OCI-M1 (cell line): ENCODE measurements around the gene PRRX1.

Source experiments
- DNase-seq: peaks from one replicate; lab custom pipeline; 2025; lab: John Stamatoyannopoulos, UW

Gene PRRX1

DNA sequence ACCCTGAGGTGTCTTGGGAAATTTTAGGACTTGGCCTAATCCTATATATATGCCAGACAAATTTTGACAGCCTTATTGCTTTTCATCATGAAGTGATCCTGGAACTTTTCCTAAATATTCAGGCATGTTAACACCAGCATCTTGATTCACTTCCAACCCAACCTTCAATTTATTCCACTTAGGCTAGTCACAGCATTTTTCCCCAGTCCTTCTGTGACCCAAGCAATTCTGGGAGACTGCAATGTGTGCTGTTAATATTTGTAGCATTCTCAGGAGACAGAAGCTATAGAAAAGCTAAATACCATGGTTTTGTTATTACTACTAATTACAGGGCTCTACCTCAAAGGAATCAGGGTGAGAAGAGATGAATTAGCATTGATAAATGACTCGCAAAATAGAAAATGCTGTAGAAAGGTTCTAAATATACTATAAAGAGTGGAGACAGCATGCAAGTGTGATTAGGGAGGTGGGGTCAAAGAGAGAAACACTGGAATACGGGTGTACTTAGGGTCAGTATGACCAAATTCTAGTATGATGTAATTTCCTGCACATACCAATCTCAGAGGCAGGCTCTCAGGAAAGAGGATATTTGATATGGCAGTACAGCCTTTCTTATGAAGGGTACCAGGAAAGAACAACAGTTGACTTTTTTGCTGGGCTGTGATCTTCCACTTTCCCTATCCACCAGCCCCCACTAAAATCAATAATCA lies 29.1 kb downstream of the PRRX1 start:
- DNase-seq: peak; percentile 71

DNA sequence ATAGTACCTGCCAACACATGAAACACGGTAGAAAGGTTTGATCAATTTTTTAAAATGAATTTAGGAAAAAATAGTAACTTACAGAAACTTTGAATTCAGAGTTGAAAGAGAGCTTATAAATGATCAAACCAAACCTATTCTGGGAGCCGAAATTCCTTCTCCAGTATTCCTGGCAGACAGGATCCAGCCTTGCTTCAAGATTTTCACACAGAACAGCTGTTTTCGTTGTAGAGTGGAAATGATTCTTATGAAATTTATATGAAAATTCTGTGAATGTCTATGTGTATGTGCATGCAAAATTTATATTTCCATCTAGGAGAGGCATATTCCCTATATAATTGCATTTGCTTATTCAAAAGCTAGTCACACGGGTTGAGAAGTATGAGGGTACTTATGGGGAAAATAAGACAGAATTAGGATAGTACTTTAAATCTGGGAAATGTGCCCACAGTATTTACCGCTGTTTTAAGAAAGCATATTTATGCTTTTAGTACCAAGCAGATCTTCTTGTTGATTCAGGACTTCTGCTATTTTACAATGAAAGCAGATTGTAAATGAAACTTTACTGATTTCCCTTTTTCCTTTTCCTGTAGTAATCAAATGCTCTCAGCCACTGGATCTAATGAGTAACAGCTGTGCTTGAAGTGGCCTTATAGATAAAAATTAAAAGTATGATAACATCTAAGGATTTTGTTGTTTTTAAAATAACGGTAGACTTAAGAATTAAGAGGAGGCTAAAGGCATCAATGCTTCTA lies 30.4 kb downstream of the PRRX1 start:
- DNase-seq: peak; percentile 21

DNA sequence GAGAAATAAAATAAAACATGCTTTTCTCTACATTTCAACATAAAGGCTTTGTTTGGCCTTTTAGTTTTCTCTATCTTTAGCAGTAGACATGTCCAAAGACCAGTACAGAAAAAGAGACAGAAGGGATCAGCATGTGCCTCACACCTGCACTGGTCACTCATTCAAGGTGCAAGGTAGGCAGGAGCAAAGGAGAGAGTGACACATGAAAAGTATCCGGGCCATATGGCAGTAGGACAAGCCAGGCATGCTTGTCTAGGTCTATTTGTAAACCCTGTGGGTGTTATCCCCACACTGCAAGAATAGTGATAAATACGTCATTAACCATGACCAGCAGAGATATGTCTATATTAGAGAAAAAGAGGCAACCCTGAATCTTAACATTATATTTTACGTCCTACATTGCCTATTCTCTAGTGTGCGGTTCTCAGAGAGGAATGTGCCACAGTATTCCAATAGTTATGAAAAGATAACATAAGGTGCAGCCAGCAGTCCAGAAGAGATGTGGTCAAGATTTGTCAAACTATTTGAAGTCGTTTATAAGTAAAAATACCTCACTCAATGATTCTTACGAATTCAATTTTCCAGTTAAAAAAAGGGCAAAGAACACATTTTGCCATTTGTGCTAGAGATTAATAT lies 32.1 kb downstream of the PRRX1 start:
- no peak for DNase-seq

DNA sequence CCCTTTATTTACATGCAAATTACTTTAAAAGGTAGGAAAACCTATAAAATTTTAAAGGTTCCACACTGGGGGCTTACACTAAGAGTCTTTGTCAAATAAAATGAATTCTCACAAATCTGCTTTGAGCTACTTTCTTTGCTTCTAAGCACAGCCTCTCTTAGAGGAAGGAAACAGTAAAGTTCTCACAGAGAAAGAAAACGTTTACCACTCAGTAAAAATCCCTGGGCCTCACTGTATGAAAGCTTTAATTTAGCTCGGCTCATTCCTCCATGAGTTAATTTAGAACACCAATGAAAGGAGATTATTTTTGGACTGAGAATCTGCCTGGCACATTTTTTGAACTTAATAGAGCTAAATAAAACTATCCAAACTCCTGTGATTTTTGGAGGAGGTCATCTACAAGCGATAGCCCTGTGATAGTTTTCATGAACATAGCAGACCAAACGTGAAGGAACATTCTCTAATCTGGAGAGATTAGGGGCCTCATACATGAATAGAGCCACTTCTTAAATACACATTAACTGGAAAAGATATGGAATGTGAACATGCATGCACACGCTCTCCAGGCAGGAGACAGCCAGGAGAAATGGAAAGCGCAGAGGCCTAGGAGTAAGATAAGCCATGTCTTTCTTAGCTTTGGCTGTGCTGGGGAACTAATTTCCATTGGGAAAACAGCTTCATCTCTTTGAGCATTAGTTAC lies 32.8 kb downstream of the PRRX1 start:
- DNase-seq: no peak

DNA sequence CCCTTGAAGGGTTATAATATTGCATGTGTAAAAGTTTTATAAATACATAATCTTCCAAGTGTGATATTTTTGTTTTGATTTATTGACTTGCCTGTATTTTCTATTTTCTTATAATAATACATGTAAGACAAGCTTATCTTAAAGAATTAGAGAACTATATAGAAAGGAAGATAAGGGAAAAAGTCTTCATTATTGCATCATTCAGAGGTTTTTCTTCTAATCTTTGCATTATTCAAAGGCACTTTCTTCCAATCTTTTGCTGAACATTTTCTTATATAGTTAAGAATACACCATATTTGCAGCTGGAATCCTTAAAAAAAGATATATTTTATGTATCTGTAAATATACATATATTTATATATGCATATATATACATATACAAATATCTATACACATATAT lies 33.4 kb downstream of the PRRX1 start:
- peak; percentile 57 for DNase-seq

DNA sequence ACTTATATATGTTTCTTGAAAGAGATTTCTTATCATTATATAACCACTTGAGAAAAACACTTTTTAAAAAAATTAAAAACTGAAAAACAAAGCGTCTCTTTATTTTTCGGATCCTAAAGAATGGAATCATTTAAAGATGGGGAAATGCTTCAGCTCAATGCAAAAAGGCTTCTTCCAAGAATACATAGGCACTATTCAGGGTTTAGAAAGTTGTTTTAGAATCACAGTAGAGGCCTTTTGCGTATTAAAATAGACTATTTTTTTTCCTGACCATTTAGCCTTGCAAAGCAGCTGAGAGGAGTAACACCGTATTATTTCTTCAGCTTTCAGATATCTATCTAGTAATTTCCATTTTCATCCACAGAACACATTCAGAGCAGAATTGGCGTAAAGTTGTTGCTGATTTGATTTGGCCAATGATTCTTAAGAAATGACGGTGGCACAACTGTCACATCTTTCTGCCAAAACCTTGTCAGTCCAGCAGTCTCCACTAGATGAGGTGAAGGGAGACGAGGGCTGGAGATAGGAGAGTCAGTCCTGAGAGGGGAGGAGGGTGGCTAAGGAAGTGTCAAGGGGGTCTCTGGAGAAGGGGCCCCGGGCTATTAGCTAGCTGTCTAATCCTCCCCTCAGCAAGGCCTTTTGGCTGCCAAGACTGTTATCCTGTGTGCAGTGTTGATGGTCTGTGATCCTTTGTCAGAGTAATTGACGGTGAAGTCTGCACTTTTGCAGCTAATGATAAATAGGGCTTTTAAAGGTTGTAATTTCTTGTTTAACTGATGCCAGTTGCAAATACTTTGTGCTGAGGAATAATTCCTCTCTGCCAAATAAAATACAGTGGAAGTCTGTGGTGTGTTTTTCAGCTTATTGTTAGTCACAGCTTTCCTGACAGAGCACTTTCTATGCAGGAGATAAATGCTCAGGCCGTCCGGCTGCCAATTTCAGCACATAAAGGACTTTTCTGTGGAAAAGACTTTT lies 34.7 kb downstream of the PRRX1 start:
- no peak for DNase-seq

DNA sequence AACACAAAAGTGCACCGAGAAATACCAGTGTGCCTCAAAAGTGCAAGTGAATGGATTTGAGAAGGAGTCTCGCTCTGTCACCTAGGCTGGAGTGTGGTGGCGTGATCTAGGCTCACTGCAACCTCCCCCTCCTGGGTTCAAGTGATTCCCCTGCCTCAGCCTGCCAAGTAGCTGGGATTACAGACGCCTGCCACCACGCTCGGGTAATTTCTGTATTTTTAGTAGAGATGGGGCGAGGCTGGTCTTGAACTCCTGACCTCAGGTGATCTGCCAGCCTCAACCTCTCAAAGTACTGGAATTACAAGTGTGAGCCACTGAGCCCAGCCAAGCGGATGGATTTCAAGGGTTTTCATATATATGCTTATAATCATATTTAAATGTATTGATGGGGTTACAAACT lies 35.8 kb downstream of the PRRX1 start:
- no peak for DNase-seq

DNA sequence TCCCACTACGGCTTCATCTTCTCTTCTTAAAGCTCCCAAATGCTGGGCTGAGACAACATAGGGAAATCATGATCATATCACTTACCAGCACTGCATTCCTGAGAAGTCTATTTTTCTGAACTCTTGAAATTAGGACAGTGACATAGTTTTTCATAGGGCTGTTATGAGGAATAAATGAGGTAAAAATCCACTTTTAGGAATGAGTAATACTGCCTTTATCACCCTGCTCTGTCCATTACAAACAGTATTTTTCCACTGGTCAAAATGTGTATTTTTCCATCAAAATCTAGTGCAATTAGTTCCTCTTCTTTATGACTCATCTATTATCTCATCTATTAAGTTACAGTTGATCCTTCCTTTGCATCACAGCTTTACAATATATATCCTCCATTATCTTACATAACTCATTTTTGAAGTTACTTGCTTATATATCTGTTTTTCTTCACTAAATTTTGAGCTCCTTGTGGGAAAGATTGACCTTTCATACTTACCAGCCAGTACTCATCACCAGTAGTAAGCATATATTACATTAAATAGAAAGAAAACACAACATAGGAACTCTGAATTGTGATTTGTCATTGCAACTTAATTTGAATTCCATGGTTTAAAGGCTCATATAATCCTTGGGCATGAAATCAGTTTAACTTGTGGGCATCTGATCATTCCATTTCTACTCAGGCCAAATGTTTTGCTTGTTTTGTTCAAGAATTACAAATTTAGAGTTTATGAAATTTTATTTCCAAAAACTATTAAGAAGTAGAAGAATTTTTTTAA lies 37.1 kb downstream of the PRRX1 start:
- DNase-seq: no peak

DNA sequence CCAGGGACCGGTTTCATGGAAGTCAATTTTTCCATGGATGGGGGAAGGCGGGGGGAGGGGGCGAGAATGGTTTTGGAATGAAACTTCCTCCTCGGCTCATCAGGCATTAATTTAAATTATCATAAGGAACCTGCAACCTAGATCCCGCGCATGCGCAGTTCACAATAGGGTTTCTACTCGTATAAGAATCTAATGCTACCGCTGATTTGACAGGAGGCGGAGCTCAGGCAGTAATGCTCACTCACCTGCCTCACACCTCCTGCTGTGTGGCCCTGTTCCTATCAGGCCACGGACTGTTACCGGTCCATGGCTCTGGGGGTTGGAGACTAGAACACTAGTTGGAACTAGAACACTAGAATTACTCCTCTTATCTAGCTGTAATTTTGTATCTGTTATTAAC lies 38.0 kb downstream of the PRRX1 start:
- DNase-seq: no peak

DNA sequence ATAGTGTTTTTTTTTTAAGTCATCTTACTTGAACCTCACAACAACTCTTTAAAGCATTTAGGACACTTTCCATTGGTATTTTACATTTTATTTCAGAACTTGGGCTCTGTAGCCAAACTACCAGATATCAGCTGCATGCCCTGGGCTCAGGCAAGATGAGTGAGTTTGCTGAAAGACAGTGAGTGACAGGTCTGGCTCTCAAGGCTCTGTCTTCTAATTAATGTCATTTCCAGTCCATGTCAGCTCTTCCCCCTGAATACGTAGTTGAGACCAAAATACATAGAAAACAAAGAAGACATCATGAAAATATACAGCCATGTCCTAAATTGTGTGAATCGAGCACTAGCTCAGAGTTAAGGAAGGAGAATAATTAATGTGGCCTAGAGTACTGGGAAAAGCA lies 39.7 kb downstream of the PRRX1 start:
- no peak for DNase-seq

DNA sequence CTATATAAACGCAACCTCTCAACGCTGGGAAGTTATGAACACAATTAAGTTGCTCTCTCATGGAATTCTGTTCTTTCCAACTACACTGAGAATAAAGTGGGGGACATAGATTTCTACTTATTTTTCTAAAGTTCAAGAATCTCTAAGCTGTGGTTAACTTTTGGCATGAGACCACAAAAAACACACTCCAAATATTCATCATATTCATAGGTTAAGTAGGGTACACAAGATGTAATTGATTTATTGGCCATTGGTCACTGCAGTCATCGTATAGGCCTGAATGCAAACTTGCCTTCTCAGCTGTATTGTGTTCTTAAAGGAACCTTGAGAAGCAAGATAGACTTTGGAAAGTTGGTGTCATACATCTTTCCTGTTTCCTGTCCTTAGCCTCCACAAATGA lies 40.3 kb downstream of the PRRX1 start:
- no peak for DNase-seq

DNA sequence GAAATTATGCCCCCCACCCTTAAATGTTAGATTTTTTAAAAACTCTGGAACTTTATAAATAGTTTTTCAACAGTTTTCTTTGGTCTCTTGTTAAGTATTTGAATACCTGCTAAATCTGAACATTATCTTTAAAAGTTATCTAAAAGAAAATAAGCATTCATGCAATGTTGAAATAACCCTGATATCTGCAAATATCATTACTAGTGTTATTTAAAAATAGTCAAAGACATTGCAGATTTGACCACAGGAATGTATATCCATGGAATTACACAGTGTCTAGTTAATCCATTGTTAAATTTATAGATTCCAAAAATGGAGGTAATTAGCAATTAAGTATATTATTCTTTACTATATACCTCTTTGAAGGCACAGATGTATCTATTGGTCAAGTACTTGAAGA lies 42.0 kb downstream of the PRRX1 start:
- DNase-seq: no peak

DNA sequence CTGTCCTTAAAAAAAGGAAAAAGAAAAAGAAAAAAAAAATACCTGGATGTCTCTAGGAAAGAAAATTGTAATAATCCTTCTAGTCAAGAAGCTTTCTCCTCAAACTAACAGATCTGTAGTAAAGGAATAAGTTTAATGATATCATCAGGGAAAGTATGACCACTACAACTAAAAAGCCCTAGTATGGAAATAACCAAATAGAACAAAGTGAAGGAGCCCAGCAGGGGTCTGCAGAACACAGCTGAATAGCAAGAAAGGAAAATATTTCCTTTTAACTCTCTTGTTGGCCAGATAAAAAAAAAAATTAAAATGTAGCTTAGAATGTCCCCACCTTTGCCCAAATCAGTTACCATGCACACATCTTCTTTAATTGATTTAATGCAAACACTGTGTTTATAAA lies 43.2 kb downstream of the PRRX1 start:
- no peak for DNase-seq

DNA sequence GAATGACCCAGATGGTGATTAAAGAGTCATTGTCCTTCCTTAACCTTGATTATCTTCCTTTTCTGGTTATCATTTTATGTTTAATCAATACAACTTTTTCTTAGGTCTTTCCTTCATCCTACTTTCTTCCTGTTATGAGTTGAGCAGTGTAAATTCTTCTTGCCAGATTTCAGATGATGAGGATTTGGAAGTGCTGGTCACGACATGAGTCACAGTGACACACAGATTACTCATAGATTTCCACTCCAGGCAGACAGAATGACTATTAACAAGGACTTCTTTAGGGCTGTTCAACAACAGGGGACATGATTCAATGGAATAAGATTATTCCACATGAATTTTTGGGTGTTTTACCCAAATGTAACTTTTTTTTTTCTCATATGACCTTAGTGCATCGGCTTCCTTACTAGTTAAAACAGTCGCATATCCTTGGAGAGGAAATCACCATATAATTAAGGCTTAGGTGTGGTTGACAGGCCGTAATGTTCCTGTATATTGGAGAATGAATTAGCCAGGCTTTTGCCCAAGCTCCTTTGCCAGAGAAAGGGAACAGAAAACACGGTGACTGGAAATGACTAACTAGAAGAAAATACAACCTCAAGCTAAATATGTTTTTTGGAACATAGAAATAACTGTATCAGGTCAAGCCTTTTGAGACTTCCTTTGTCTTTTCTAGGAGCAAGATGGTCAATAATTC lies 44.2 kb downstream of the PRRX1 start:
- peak; percentile 21 for DNase-seq

DNA sequence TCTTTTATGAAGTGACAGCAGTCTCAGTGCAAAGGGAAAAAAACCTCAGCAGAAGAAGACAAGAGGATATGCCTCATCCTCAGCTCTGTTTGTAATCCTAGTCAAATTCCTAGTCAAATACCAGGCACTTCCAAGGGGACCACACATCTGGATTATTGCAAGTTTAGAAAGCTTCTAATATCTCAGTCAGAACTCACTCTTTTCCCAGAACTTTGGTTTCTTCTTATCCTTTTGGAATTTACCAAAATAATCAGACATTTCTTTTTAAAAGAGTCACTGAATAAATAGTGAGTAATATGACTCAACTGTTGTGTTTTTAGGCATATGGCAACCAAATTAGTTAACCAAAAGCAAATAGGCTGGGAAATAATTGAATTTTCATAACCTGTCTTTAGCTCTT lies 47.8 kb downstream of the PRRX1 start:
- DNase-seq: no peak

DNA sequence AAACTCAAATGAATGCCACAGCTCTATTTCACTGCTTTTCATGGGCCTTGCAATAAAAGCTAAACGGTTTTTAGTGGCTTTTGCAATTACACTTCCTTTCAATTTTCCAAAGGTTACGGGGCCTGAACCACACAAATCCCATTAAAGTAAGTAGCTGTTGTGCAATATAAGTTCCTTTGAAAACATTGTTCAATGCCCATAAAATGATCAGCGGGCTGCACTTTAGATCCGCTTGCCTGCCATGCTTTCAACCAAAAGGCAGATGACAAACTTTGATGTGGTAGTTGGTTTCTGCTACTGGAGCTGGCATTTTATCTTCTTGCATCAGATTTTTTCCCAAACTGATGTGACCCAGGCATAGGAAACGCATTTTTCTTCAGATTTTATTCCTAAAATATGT lies 50.2 kb downstream of the PRRX1 start:
- no peak for DNase-seq

DNA sequence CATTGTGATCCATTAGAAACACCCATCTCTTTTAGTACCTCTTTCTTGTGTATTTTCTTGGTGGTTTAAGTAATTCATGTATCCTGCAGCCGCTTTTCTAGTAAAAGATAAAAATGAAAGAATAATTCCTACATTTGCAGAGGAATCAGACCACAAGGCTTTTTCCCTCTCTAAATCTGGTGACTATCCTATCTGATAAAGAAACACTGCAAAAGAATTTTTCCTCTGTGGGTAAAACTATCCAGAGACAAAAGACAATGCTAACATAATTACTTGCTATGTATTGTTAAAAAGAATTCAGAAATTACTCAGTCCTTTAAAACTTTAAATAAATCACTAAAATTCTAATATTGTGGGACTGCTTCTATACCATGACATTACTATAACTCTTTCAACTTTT lies 51.0 kb downstream of the PRRX1 start:
- DNase-seq: no peak

DNA sequence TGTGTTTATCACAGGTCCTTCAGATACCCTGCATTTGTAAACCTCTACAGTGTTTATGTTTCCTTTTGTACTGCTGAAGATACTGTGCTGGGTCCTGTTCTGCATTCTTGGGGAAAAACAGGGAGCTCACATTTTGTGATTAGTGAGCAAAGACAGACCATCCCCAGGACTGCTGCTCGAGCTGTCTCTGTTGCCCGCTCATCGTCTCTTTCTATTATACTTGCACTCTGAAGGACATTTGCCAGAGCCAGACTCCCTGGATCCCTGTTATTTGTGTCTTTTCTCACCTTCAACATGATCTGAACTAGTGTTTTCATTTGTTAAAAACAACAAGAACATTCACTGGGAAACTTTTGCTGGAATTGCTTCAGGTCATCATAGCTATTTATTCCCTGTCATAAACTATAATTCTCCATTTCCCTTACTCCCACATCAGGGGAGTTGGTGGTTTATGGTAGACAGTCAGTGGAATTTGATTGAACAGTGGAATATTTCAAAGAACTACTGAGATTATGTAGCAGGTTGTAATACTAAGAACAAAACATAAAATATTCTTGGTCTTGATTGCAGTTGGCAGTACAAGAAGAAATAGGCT lies 53.0 kb downstream of the PRRX1 start:
- no peak for DNase-seq

DNA sequence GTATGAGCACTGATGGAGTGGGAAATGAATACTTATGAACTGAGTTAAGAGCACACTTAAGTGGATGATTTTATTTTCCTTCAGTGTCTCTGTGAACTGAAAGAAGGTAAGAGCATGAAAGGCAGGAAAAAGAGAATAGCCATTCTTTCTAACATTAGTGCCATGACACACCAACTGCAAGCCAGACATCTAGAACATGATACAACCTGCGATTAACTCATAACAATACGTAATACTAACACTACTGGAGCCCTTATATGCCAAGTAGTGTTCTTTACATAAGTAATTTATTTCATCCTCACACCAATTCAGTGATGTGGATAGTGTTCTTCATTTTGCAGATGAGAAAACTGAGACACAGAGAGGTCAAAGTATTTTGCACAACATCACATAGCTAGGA lies 56.7 kb downstream of the PRRX1 start:
- DNase-seq: no peak

DNA sequence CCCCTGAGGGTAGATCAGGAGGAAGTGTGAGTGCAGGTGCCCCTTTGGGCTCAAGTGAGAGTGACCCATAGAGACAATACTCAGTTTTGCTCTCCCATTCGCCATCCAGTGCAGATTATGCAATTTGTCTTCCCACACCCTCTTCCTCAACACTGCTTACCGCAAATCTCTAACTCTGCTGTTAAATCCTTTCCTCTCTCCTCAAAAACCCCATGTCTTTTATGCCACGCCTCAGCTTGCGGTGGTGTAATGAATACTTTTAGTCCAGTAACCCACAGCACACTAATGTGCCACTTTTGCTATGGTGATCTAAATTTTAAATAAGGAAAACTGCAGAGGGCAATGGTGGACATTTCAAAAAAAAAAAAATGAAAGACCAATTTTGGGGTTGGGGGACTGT lies 57.7 kb downstream of the PRRX1 start:
- peak; percentile 17 for DNase-seq
